HPDE6-E6E7 (cell line): ENCODE data around the gene LIPC.

Experiments
- DNase-seq: peaks from one replicate; pipeline ENCODE4 v3.0.0; 2011; ENCODE audit warnings: missing footprints; ENCODE audit errors: extremely low spot score

Gene LIPC

DNA sequence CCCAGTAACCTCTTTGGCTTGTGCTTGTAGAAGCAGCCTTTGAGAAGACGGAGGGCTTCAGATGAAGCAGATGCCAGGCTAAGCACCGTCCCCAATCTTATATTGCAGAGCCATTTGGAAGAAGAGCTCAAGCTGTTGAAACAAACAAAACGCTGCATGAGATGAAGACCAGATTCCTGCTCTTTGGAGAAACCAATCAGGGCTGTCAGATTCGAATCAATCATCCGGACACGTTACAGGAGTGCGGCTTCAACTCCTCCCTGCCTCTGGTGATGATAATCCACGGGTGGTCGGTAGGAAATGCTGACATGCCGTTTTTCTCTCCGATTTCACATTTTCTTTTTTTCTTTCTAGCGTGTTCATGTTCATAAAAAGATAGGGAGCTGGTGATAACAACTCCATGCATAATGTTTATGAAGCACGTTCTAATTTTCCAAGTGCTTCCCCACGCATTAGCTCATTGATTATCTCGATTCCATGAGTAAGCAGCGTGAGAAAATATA, 106.5 kb downstream of the LIPC start:
- no peak for DNase-seq

DNA sequence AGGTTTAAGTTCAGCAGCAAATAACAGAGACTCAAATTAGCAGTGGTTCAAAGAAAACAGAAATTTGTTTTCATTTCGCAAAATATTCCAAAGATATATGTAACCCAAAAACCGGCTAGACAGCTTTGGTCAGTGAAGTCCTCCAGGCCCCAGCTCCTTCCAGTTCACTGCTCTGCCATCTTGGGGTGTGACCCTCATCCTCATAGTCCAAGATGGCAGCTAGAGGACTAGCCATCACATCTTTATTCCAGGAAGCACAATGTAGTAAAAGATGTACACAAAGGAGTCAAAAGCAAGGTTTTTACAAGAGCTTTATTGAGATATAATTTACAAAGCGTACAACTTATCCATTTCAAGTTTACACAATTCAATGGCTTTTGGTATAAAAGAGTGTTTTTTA, 107.1 kb downstream of the LIPC start:
- DNase-seq = no peak

DNA sequence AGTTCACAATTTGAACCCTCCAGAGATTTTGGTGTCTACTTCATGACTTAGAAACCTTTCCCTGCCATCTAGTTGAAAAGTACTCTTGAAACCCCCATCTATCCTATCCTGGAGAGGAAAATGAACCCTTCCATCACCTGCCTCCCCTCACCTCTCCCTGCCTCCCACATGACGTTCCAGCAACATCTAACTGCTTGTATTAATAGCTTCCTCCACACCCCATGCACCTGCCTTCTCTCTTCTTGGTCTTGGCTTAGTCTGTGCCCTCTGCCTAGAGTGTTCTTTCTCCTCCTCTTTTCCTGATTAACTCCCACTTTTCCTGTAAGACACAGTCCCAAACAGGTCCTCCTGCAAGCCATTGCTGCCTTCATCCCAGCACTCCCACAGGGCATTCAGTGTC, 107.8 kb downstream of the LIPC start:
- no peak for DNase-seq

DNA sequence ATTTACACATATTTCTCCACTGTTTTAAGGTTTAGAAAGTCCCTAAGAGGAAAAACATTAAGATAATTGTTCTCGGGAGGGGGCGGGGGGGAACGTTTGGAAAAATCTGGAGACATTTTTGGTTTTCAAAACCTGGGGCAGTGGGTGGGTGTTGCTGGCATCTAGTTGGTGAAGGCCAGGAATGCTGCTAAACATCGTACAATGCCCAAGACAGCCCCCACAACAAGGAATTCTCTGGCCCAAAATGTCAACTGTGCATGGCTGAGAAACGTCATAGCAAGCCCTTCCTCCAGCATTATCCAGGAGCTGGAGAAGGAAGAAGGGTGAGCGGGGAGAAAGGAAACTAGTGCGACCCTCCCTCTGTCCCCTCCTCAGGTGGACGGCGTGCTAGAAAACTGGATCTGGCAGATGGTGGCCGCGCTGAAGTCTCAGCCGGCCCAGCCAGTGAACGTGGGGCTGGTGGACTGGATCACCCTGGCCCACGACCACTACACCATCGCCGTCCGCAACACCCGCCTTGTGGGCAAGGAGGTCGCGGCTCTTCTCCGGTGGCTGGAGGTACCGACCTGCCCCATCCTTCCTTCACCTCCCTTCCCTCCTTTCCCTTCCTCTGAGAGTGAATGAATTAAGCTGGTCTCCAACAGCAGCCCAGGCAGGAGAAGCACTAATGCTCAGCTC, 109.8 kb downstream of the LIPC start:
- no peak for DNase-seq

DNA sequence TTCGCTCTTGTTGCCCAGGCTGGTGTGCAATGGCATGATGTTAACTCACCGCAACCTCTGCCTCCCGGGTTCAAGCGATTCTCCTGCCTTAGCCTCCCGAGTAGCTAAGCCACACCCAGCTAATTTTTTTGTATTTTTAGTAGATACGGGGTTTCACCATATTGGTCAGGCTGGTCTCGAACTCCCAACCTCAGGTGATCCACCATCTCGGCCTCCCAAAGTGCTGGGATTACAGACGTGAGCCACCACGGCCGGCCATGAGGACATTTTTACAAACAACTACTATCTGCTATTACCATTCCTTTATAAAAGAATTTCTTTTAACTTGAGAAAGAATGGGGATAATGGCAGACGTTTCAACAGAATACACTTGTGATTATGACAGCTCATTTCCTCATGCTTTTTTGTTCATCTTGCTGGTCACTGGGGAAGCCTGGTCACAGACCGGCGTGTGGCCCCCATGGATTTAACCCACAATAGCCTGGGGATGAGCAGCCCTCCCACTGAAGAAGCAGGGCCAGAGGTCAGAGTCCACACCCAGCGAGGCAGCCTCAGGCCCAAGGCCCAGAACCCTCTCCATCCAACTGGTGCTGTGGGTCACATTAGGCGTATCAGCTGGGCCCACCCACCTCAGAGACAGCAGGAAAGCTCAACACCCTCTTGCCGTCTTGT, 112.0 kb downstream of the LIPC start:
- no peak for DNase-seq

DNA sequence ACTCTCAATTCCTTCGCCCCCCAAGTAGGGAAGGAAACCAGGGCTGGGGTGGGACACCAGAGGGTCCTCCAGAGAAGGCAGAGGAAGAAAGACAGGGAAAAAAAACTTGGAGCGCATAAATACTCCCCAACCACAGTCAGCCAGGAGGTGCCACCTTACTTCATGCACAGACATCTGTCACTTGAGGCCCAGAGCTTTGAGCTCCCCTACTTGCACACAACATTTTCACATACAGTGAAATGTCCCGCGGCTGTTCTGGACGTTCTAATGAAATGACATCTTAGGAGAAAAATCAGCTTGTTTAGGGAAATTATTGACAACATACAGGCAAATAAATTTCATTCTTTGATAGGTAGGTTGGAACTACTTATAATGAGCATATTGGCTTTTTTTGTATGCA, 113.0 kb downstream of the LIPC start:
- DNase-seq = no peak

DNA sequence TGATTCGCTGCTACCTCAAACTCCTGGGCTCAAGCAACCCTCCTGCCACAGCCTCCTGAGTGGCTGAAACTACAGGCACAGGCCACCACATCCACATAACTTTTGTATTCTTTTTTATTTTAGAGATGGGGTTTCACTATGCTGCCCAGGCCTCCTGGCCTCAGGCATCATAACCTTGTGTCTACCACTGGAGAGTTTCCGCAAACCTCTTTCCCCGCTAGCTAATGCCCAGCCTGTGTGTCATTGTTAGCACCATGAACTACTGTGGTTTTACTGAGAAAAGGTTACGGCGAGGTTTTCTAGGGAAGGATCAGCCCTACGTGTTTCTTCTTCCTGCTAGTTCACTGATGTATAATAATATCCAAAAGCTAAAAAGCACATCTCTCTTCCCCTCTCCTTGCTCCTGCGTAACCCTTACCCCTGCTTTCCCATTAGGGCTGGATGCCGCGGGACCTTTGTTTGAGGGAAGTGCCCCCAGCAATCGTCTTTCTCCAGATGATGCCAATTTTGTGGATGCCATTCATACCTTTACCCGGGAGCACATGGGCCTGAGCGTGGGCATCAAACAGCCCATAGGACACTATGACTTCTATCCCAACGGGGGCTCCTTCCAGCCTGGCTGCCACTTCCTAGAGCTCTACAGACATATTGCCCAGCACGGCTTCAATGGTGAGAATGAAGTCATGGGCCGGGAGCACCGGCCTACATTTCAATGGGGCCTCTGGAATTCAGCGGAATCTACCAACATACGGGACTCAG, 113.7 kb downstream of the LIPC start:
- DNase-seq = no peak

DNA sequence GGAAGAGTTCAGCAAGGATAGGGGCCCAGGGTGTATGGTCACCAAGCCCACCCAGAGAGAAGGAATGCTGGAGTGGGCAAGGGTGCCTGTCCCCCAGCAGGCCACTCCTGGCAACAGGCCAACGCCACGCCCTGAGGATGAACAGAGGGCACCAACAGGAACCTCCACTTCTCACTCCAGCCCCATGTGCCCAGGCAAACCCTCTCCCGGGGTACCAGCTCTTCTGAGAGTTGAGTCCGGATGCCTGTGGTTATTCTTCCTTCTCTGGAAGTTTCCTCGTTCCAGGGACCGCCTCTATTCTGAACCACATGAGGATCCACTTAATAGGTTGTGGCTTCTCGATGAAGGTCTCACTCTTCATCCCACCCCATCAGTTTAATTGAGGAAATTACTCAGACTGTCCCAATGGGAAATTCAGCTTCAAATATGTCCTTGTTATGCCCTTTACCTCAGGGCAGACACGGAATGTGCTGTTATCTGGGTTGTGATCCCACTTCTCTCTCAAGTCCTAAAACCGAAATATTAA, 114.3 kb downstream of the LIPC start:
- no peak for DNase-seq

DNA sequence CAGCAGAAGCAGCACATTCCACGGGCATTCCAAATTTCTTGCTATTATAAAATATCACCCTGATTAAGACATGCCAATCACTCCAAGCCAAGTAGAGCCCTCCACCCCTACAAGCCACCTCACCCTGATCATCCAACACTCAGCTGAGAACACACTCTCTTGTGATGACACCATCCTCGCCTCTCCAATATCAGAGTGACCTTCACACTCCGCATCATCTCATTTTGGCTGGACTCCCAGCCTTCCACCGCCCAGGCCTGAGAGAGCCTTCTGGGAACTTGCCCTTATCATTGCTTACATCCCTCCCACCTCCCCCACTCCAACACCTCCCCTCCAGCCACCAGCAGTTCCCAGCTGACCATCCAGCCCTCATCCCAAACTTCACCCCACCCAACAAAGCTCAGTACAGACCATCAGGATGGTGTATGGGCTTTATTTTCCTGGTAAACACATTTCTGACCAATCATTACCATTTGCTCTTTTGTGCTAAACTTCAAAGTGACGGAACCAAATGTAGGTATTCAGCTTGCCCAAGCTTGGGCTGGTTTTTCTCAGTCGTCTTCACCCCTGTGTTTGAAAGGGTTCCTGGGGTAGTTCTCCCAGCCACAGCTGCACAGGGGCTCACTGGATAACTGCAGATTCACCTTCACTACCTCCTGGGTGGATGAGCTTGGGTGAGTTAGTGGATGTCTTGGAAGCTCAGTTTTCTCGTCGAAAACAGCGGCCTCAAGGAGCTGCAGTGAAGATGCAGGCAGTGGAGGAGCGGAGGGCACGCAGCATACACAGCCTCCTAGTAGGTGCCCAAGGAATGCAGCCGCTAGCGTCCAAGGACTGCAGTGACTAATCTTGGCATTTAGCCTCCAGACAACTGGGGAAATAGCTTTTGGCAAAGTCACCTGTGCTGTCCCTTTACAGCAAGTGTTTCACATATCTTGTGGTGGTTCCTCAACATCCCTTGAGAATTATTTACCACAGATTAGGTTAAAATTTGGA, 115.1 kb downstream of the LIPC start:
- DNase-seq = peak; percentile 35

DNA sequence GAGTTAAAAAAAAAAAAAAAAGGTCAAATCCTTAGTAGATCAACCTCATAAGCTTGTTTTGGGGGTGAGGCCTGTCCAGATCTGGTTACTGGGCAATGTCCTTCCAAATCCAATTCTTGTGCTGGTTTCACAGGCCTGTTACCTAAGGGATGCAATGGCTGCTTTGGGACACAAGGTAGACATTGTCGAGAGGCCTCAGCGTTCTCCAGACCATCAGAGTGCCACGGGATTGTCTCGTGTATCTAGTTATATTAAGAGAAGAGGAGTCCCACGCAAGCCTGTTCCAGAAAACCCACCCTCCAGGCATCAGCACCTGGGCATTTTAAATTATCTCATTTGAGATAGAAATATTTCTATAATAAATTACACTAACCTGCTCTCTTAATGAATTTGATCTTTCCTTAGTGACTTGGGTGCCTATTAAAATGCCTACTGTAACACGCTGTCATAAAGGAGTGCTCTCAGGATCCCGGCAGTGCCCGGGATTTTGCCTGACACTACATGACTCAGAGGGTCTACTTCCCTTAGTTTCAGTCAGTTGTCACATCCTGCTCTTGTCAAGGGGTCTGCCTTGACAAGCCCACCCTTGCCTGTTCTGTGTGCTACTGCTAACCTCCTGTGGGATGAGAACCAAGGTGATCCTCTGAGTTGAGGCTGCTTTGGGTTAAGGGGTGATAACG, 116.0 kb downstream of the LIPC start:
- no peak for DNase-seq

DNA sequence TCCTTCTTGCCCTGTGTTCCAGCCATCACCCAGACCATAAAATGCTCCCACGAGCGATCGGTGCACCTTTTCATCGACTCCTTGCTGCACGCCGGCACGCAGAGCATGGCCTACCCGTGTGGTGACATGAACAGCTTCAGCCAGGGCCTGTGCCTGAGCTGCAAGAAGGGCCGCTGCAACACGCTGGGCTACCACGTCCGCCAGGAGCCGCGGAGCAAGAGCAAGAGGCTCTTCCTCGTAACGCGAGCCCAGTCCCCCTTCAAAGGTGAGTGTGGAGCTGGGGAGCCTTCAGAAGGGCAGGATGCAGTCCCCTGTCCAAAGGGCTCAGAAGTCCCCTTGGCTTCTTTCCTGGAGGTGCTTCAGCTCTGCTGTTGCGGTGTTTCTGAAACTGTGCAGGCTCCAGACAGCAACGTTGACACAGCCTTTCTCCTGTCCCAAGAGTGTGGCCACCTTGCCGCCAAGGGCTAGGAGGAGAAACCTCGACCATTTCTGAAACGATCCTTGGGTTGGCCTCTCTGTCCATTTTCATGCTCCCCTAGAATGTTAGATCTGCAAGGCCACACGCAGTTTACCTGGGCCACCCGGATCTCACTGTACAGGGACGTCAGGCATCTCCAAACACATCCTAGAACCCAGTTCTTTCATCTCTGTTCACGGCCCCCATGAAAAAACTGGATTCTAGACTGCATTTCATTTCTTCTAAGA, 116.7 kb downstream of the LIPC start:
- no peak for DNase-seq

DNA sequence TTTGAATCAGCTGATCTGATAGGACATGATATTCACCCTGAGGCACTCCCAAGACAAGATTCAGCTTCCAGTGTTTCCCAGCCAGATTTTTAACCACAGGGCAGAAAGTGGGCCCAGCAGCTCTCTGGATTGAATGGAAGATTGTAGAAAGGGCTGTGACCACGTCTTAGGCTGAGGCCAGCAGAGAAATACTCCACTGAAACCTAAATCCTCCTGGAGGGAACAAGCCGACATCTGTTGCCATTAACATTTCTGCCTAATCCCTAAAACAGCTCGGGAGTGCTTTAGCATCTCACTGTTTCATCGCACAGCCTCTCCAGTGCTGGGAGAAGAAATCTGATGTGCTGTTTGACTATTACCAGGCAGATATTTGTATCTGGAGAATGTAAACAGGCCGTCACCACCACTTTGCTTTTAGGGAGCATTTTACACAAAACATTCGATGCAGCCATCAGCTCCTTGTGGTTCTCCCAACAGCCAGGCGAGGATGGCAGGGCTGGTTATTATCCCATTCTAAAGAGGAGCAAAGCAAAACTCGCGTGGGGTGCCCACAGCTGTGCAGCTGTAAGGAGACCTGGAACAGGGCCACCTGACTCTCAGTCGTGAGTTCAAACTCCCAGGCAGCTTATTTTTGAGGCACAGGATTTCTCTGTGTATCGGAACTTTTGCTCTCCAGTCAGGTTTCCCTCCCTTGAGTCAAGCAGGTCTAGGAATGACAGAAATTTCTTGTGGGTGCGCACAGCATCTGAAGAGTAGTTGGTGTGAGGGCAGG, 117.4 kb downstream of the LIPC start:
- DNase-seq = no peak

DNA sequence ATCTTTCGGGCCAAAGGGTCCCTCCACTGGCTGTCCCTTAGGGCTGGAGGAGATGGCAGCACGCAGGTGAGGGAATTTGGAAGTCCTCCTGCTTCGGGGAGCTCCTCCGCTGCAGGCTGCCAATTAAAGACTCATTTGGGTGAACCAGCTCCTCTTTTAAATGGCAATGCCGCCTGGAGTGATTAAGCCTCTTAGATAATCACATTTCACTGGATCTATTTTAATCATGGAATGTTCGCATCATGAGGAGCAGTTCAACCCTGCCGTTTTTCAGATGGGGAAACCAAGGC, 117.9 kb downstream of the LIPC start:
- DNase-seq = no peak

DNA sequence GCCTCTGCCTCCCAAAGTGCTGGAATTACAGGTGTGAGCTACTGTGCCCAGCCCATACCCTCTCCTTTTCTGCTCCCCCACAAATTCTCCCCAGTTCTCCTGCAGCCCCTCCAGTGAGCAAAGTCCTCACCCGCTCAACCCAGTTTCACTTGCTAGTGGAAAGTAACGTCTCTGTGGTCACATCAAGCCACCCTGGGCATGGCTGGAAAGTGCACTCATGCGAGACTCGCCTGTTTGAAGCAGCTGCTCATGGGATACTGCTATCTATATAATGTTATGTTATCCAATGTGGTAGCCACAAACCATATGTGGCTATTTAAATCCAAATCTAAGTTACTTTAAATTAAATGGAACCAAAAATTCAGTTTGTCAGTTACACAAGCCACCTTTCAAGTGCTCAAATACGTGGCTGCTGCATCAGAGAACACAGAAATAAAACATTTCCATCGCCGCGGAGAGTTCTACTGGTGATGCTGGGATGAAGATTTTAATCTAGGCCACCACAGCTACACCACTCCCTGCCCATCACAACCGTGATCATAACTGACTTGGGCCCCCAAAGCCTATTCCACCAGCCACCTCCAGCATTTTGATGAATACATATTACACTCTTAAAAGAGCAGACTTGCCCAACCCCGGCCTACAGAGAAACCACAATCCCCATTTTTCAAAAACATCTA, 119.4 kb downstream of the LIPC start:
- no peak for DNase-seq

DNA sequence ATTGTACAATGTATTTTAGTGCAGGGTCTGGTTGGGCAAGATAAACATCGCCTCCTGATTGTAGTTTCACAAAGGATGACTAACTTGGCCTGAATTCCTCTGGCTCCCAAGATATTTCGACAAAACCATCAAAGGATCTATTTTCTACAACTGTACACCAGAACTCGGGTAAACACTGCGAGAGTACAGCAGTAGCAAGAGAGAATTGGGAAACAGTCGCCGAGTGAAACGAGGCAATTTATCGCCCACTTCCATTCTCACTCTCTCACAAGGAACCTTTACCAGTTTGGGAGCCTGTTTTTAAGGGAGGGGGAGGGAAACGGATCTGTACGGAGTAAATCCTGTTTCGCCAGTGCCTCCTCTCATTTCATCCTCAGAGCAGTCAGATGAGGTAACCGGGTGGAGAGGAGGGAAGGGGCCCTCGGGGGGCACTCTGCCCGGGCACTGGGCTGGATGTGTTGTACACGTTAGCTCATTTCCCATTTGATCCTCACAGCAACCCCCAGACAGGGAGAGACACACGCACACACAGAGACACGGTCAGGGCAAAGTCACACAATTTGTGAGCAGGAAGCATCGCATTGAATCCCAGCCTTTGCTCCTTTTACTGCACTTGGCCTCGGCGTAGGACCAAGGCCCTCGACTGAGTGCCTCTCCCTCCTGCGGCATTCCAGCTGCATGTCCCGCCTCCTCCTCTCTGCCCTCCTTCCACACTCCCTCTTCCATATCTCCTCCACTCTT, 120.1 kb downstream of the LIPC start:
- no peak for DNase-seq

DNA sequence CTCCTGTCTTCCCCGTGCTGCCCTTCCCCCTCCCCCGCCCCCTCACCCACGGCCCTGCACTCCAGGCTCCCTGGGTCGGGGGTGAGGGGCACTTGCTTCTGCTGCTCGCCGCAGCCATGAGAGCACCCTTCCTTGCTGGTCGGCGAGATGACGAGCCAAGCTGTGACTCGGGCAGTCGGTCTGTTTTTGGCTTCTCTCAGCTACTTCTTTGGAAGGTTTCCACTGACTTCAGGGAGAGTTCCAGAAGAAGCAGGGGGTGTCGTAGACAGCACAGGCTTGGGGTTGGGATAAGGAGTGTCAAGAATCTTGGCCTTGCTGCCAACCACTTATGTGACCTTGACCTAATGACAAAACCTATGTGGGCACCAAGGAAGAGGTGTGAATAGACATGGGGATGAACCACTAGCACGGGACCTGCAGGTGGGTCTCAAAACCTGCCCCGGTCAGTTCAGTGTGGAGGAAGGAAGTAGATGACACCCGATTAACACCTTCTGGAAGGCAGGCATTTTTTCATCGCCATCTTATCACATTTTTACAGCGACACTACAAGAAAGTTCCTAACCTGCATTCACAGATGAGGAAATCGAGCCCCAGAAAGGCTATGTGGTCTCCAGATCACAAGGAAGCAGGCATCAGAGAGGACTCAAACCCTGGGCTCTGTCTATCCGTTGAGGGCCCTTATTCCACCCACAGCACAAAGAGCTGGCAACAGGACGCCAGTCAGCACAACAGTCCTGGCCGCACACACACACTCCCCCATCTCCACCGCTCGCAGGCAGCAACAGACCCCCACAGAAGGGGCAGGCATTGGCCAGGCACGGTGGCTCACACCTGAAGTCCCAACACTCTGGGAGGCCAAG, 120.9 kb downstream of the LIPC start:
- no peak for DNase-seq

DNA sequence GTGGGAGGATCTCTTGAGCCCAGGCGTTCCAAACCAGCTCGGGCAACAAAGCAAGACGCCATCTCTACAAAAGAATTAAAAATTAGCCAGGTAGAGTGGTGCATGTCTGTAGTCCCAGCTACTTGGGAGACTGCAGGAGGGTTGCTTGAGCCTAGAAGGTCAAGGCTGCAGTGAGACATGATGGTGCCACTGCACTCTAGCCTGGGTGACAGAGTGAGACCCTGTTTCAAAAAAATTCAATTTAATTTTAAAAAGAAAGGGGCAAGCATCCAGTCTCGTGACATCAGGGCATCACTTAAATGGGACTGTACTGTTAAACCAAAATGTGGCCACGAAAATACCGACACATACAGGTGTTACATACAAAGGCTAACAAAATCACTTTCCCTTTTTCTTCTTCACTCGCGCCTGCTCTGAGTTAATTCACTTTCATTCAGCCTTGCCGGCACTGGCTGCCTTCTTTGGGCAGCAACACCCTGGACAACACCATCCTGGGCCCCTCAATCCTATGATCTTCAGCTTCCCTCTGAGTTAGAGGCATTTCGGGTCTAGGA, 121.7 kb downstream of the LIPC start:
- no peak for DNase-seq
